Smooth muscle cell of the brain vasculature (primary cell): ENCODE data around the gene DNAH8.

Source experiments
- DNase-seq: peaks from one replicate; pipeline ENCODE4 v3.0.0-alpha.2; 2012; ENCODE audit warnings: low read depth, low spot score

Gene DNAH8

GRCh38 chr6:39068391-39068790 is 353.3 kb downstream of the DNAH8 start:
- no peak for DNase-seq

DNA sequence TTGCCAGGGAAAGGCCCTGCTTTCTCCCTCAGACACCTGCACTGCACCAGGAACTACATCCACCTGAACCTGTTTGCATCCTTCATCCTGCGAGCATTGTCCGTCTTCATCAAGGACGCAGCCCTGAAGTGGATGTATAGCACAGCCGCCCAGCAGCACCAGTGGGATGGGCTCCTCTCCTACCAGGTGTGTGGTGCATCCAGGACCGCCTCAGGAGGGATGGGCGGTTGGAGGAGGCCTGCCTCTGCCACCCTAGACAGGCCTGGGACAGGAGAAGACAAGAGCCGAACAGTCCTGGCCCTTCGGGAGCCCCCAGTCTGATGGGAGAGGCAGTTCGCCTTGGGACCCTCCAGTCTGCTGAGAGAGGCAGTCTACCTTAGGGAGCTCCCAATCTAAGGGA is 357.7 kb downstream of the DNAH8 start:
- DNase-seq, result no peak

- DNase-seq, result no peak
Measured at GRCh38 chr6:39073471-39074355, 358.6 kb downstream of the DNAH8 start.

DNA sequence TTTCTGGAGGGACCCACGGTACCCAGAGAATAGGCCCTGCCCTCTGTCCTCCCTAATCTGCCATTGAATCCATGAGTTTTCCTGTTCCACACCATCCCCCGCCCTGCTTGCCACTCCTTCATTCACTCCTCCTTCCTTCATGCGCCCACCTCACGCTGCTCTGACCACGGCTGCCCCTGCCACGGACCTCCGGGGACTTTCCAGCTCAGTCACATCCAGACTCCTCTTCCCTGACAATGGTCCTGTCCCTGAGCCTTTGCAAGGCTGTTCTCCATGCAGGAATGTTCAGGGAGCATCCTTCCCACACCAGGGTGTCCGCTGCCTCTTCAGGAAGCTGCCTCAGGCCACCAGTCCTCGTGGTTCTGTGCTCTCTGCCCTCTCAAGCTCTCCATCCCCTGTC is 359.4 kb downstream of the DNAH8 start:
- no peak for DNase-seq

GRCh38 chr6:39075010-39075686 is 360.0 kb downstream of the DNAH8 start:
- no peak for DNase-seq

- no peak for DNase-seq
Measured at GRCh38 chr6:39075807-39076622, 360.9 kb downstream of the DNAH8 start.

GRCh38 chr6:39076623-39077535 is 361.8 kb downstream of the DNAH8 start:
- no peak for DNase-seq

GRCh38 chr6:39077882-39078594 is 362.9 kb downstream of the DNAH8 start:
- DNase-seq, result no peak

DNA sequence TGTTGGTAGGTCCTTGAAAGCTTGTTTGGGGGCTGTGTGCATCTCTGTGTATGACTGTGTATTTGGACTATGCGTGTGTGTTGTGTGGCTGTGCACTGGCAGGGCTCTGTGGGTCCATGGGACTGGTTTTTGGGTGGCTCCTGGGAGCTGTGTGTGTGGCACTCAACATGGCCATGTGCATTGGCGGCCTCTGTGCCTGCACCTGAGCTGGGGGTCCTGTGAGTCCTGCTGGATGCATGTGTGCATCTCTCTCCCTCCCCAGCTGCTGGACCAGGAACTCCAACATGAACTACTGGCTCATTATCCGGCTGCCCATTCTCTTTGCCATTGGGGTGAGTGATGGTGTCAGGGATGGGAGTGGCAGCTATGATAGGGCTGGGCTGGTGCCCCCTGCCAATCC is 363.6 kb downstream of the DNAH8 start:
- DNase-seq, result no peak

GRCh38 chr6:39079197-39080125 is 364.4 kb downstream of the DNAH8 start:
- no peak for DNase-seq
